Esophagus (tissue), 2 donors: ENCODE data around the gene H6PD. TPM values are rescaled to one million over a fixed set of nuclear protein-coding genes. Genes with fewer than 3 reads are reported as not detected.

Source experiments
- H3K27ac ChIP-seq, 2 donors: one replicate each; pipeline ENCODE4 v1.5.1; 2013; ENCODE audit warnings: low read depth in 2 of 2, mild to moderate bottlenecking in 2 of 2, inconsistent platforms in 1 of 2, low read length in 1 of 2, moderate library complexity in 1 of 2
- H3K27me3 ChIP-seq, 2 donors: one replicate each; pipeline ENCODE4 v1.6.1; 2013; ENCODE audit warnings: low read length in 2 of 2, control low read depth in 1 of 2, mild to moderate bottlenecking in 1 of 2; ENCODE audit not compliant: insufficient read depth in 2 of 2, control insufficient read depth in 1 of 2
- H3K36me3 ChIP-seq, 2 donors: one replicate each; pipeline ENCODE4 v1.6.1; 2013; ENCODE audit warnings: low read length in 1 of 2; ENCODE audit not compliant: control insufficient read depth in 2 of 2, insufficient read depth in 2 of 2
- H3K4me1 ChIP-seq, 2 donors: one replicate each; pipeline ENCODE4 v1.6.1; 2013; ENCODE audit warnings: low read length in 1 of 2; ENCODE audit not compliant: control insufficient read depth in 2 of 2, insufficient read depth in 2 of 2
- H3K4me3 ChIP-seq, 2 donors: one replicate each; pipeline ENCODE4 v1.5.1; 2013; ENCODE audit warnings: low read length in 2 of 2, mild to moderate bottlenecking in 2 of 2, low read depth in 1 of 2, moderate library complexity in 1 of 2
- H3K9me3 ChIP-seq, 2 donors: one replicate each; pipeline ENCODE4 v1.6.1; 2013; ENCODE audit warnings: mild to moderate bottlenecking in 2 of 2, low read depth in 1 of 2, low read length in 1 of 2, moderate library complexity in 1 of 2; ENCODE audit not compliant: control insufficient read depth in 2 of 2, insufficient read depth in 1 of 2
- WGBS, 2 donors: extraction: QIAGEN DNeasy Blood & Tissue Kit; methylation state at CpG; one replicate each; pipeline ENCODE4 v1.1.7; 2013; 5-methylcytosine and 5-hydroxymethylcytosine counted together
- polyA plus RNA-seq, 2 donors: library from polyadenylated mRNA; stranded (reverse); fragments of 200-250 nt; gene quantifications; one replicate each; pipeline ENCODE4 v1.2.3, GENCODE V29; 2013
- donor health status: healthy with polysubstance abuse.
- donor health status: Bipolar disorder and iron deficiency.

The H6PD gene
- polyA plus RNA-seq, 2 donors = 7.1 to 8.9 TPM

DNA sequence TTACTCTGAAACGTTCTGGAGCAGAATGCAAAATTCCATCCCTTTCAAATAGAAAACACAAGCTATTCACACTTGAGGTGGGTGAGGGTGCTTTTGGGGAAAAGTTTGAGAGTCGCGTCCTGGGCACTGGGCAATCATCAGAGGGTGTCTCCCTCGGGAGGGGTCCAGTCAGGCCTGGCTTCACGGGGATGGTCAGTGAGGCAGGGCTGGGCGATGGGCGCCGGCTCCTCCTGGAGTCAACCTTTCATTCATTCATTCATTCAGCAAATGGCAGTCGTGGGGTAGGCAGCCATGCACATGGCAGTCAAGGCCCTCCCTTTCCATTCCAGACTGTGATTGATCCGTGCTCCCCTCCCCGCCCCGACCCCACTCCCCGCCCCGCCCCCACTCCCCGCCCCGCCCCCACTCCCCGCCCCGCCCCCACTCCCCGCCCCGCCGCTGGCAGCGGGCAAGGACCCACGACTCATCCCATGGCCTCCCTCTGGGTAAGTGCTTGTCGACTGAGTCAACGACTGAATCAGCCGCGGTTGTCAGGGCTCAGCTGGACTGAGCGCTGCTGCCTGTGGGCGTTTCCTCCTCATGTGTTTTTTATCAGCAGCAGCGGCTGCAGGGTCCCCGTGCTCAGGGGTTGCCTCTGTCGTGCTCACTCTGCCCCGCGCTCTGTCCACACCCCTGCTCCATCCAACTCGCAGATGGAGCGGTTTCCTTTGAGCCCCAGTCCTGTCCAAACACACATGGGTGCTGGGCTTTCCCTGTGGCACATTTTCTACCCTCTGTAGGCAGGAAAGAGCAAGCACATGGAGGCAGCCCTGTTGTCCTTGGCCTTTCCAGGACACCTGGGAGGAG lies 45.7 kb downstream of the H6PD start:
- Histone ChIP-seq H3K36me3 (no peaks in the 10 kb centered on the region), H3K27me3 (no peaks in the 10 kb centered on the region), H3K4me1 (peaks cover 16 to 33% of the 10 kb centered on the region in 2 donors), H3K9me3 (no peaks in the 10 kb centered on the region), H3K27ac (peak overlapping the region in 1 of 2 donors; percentile 36), H3K4me3 (no peak overlapping the region)
- 25 to 35% methylated on average over 22 to 34 of the region's 36 CpGs for WGBS, 2 donors

DNA sequence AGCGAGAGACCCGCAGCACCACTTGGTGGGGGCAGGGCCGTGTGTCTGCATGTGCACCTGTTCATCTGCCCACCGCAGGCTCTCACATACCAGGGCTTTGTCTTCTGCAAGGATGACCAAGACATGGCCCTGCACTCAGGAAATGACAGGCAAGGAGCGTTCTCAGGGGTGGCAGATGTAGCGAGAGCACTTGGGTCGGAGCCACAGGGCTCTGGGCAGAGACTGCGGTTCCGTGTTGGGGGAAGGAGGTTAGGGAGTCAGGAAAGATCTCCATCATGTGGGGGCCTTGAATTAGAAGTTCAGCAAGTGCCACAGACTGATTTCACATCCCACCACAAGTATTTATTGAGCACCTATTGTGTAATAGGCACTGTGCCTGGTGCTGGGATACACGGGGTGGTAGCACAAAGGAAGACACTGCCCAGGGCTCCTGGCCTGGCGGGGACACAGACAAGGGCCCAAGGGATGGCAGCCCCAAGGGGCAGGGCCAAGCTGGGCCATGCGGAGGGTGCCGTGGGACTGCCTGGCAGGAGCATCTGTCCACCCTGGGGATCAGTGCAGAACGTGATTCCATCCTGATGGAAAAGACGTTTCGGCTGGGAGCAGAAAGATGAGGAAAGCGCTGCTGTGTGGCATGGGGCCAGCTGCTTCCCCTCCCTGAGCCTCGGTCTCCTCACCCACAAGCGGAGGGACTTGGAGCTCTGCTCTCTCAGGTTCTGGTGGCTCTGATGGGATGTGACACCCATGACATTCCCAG lies 46.7 kb downstream of the H6PD start:
- H3K27ac ChIP-seq = no peak overlapping the region
- H3K27me3 ChIP-seq = no peaks in the 10 kb centered on the region
- H3K4me1 ChIP-seq = peaks cover 9 to 27% of the 10 kb centered on the region in 2 donors
- no peaks in the 10 kb centered on the region for H3K9me3 ChIP-seq
- WGBS, 2 donors = 70 to 75% methylated on average over 19 of the region's 19 CpGs
- no peaks in the 10 kb centered on the region for H3K36me3 ChIP-seq
- no peak overlapping the region for H3K4me3 ChIP-seq

DNA sequence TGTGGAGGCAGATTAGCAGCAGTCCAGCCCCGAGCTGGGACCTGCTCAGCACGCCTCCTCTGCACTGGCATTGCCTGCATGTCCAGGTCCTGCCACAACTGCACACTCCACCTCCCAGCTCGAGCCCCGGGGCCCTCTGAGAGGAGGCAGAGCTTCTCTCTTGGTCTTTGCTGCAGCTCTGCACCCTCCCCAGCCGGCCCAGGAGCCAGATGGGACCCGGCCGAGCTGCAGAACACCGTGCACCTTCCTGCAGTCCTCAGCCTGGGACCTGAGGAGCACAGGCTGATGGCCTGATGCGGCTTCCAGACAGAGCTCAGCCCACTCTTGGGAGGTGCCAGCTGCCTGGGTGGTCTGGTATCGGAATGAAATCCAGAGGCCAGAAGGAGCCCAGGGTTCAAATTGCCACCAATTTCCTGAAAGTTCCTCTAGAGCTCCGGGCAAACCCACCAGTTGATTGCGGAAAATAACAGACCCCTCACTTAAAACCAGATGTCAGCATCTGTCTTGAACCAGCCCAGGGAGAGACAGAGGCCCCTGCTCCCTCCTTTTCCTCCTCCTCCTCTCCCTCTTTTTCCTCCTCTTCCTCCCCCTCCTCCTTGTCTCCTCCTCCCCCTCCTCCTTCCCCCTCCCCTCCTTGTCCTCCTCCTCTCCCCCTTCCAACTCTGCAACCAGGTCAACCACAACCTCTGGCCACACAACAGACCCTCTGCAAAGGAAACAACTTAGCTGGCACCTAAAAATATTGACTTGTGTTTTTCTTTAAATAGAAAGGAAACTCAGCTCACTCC lies 47.5 kb downstream of the H6PD start:
- Histone ChIP-seq H3K27me3 (no peaks in the 10 kb centered on the region), H3K9me3 (no peaks in the 10 kb centered on the region), H3K4me3 (no peak overlapping the region), H3K27ac (no peak overlapping the region), H3K36me3 (no peaks in the 10 kb centered on the region), H3K4me1 (peaks cover 9 to 27% of the 10 kb centered on the region in 2 donors)
- WGBS, 2 donors = 41 to 56% methylated on average over 12 of the region's 12 CpGs

DNA sequence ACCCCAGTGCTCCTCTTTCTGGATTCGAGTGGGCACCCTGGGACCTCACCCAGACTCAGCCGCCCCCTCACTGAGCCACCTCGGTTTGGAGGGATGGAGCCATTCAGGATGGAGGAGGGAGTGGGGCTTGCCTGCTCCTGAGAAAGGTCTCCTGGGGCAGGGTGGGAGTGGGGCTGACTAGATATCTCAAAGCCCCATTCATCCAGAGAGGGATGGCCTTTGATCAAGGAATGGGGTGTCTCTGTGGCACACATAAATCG lies 48.1 kb downstream of the H6PD start:
- Histone ChIP-seq H3K4me3 (no peak overlapping the region), H3K9me3 (no peaks in the 10 kb centered on the region), H3K27ac (no peak overlapping the region), H3K27me3 (no peaks in the 10 kb centered on the region), H3K4me1 (peaks cover 9 to 27% of the 10 kb centered on the region in 2 donors), H3K36me3 (no peaks in the 10 kb centered on the region)
- WGBS, 2 donors = 58% methylated on average over 4 of the region's 4 CpGs

DNA sequence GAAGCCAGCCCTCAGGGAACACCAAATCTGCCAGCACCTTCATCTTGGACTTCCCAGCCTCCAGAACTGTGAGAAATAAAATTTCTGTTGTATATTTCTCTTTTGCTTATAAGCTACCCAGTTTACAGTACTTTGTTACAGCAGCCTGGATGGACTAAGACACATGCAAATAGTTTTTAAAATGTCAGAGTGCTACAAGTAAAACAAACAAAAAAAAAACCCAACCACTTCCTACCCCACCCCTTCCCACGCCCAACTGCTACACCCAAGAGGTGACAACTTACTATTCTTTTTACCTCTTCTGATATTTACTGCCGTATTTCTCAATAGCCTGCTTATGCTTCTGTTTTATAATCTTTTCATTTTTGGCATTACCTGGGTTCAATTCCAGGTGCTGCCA lies 49.5 kb downstream of the H6PD start:
- no peaks in the 10 kb centered on the region for H3K36me3 ChIP-seq
- H3K27ac ChIP-seq = peak overlapping the region in 1 of 2 donors; percentile 28
- H3K4me1 ChIP-seq = peaks cover 9 to 27% of the 10 kb centered on the region in 2 donors
- peaks cover 0 to 4% of the 10 kb centered on the region in 2 donors for H3K9me3 ChIP-seq
- 58 to 67% methylated on average over 2 of the region's 2 CpGs for WGBS, 2 donors
- H3K4me3 ChIP-seq = no peak overlapping the region
- H3K27me3 ChIP-seq = no peaks in the 10 kb centered on the region

DNA sequence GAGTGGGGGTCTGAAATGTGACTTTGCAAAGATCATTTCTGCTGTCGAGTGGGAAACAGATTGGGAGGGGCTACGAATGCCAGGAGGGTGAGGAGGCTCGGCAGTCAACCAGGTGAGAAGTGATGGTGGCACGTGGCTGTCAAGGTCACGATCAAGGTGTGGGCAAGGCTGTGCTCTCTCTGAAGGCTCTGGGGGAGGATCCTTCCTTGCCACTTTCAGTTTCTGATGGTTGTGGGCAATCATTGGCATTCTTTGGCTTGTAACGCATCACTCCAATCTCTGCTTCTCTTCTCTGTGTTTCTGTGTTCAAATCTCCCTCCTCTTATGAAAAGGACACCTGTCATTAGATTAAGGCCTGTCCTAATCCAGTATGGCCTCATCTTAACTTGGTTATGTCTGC lies 52.0 kb downstream of the H6PD start:
- Histone ChIP-seq H3K4me3 (no peak overlapping the region), H3K4me1 (peaks cover under 1 to 19% of the 10 kb centered on the region in 2 donors), H3K36me3 (no peaks in the 10 kb centered on the region), H3K27me3 (no peaks in the 10 kb centered on the region), H3K27ac (no peak overlapping the region), H3K9me3 (peaks cover 0 to 4% of the 10 kb centered on the region in 2 donors)
- WGBS, 2 donors = 72 to 78% methylated on average over 6 of the region's 6 CpGs

DNA sequence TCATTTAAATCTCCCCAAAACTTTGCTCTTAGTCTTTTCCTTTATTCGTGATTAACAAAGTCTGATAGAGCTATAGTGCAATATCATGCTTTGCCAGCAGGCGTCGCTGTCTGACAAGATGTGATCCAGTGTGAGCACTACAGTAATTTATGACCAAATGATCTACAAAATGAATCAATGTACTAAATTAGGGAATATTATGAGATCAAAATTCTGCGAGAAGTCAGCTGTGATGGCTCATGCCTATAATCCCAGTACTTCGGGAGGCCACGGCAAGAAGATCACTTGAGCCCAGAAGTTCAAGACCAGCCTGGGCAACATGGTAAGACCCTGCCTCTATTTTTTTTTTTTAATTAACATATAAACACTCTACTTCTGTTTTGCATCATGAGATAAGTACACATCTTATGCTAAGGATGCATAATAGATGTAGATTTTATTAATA lies 54.5 kb downstream of the H6PD start:
- H3K9me3 ChIP-seq = peaks cover 0 to 4% of the 10 kb centered on the region in 2 donors
- H3K4me3 ChIP-seq = no peak overlapping the region
- H3K27ac ChIP-seq = no peak overlapping the region
- no peaks in the 10 kb centered on the region for H3K36me3 ChIP-seq
- H3K27me3 ChIP-seq = no peaks in the 10 kb centered on the region
- peaks cover 0 to 12% of the 10 kb centered on the region in 2 donors for H3K4me1 ChIP-seq
- WGBS, 2 donors = 45 to 47% methylated on average over 6 of the region's 6 CpGs

DNA sequence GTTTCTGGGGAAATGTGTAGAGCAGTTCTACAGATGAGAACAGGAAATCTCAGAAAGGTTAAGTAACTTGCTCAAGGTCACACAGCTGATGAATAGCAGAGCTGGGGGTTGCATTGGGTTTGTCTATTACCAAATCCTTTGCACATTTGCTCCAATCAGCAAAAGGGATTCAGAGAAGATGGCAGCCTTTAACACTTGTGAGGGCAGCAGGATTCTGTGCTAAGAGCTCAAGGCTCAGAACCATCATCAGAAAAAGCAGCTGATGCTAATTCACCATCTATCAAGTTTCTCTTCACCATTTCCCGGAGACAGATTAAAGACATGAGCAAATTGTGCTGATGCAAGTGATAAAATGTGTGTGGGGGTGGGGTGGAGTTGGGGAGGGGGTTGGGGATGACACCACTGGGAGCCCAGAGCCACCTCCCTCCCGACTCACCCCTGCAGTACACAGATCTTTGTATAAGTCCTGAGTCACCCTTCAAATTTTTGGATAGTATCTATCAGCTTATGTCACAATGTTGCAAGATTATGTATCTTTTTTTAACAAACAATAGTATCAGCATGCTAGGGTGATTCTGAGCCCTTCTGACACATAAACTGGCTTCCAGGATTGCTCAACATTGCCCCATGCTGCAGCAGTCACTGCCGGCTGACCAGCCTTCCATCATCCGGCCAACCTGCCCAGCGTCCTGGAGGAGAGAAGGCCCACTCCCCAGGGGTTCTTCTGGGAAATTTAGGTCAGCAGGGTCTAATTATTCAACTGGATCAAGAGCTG lies 55.3 kb downstream of the H6PD start:
- Histone ChIP-seq H3K4me1 (peaks cover 0 to 18% of the 10 kb centered on the region in 2 donors), H3K27ac (peak overlapping the region; percentile 87 to 89), H3K4me3 (no peak overlapping the region), H3K9me3 (peaks cover 0 to 4% of the 10 kb centered on the region in 2 donors), H3K36me3 (no peaks in the 10 kb centered on the region), H3K27me3 (no peaks in the 10 kb centered on the region)
- 25 to 29% methylated on average over 5 of the region's 5 CpGs for WGBS, 2 donors

DNA sequence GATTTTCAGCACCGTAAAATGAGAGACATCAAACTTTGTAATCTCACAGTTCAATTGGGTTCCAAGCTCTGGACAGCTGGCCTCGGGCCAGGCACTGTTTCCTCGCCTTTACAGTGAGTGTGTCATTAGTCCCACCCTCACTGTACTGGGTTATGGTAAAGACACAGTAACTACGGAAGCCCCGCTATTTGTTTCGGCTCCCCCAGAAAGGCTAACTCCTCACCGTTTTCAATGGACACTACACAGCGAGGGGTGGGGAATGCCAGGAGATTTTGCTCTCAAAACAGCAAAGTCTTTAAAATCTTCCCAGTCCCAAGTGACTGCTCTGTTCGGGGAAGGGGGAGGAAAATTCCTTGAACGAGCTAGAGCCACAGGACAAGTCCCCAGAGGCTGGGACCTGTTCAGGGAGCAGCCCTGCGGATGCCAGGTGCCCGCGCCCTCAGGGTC lies 57.4 kb downstream of the H6PD start:
- Histone ChIP-seq H3K9me3 (peaks cover 0 to 4% of the 10 kb centered on the region in 2 donors), H3K4me3 (peak overlapping the region; percentile 49 to 95), H3K27ac (peak overlapping the region; percentile 91), H3K36me3 (no peaks in the 10 kb centered on the region), H3K4me1 (peaks cover 9 to 33% of the 10 kb centered on the region in 2 donors), H3K27me3 (no peaks in the 10 kb centered on the region)
- WGBS, 2 donors = 20 to 21% methylated on average over 13 of the region's 13 CpGs
